ENCODE data around the gene KCNQ1.

Gene KCNQ1

GRCh38 chr11:2837096-2837601, 392.3 kb downstream of the KCNQ1 start:
- DNase-seq = no peak

- DNase-seq = no peak
These were observed 392.8 kb downstream of the KCNQ1 start for GRCh38 chr11:2837651-2838050.

- DNase-seq = no peak
These were observed 393.3 kb downstream of the KCNQ1 start for GRCh38 chr11:2838091-2838490.

GRCh38 chr11:2838676-2839294, 394.0 kb downstream of the KCNQ1 start:
- DNase-seq = no peak

- DNase-seq = no peak
These were observed 394.7 kb downstream of the KCNQ1 start for GRCh38 chr11:2839395-2839943.

- no peak for DNase-seq
These were observed 396.8 kb downstream of the KCNQ1 start for GRCh38 chr11:2841411-2842190.

- DNase-seq = no peak
These were observed 398.1 kb downstream of the KCNQ1 start for GRCh38 chr11:2842876-2843275.

GRCh38 chr11:2843551-2843950, 398.7 kb downstream of the KCNQ1 start:
- no peak for DNase-seq

- DNase-seq = no peak
These were observed 399.5 kb downstream of the KCNQ1 start for GRCh38 chr11:2844116-2844842.

- no peak for DNase-seq
These were observed 400.2 kb downstream of the KCNQ1 start for GRCh38 chr11:2844996-2845395.

GRCh38 chr11:2846056-2846455, 401.2 kb downstream of the KCNQ1 start:
- no peak for DNase-seq

GRCh38 chr11:2846470-2846869, 401.7 kb downstream of the KCNQ1 start:
- DNase-seq = no peak

- DNase-seq = no peak
These were observed 402.8 kb downstream of the KCNQ1 start for GRCh38 chr11:2847561-2847960.

- no peak for DNase-seq
These were observed 403.7 kb downstream of the KCNQ1 start for GRCh38 chr11:2848497-2848896.

- DNase-seq = no peak
These were observed 405.4 kb downstream of the KCNQ1 start for GRCh38 chr11:2849994-2850770.

GRCh38 chr11:2853401-2853800, 408.6 kb downstream of the KCNQ1 start:
- no peak for DNase-seq

- DNase-seq = no peak
These were observed 409.3 kb downstream of the KCNQ1 start for GRCh38 chr11:2853997-2854560.

- DNase-seq = no peak
These were observed 410.4 kb downstream of the KCNQ1 start for GRCh38 chr11:2855162-2855561.

- DNase-seq = no peak
These were observed 412.5 kb downstream of the KCNQ1 start for GRCh38 chr11:2857276-2857675.

- no peak for DNase-seq
These were observed 413.1 kb downstream of the KCNQ1 start for GRCh38 chr11:2857918-2858317.

GRCh38 chr11:2858995-2859698, 414.3 kb downstream of the KCNQ1 start:
- no peak for DNase-seq

GRCh38 chr11:2859699-2860037, 414.9 kb downstream of the KCNQ1 start:
- DNase-seq = no peak

All from activated naive CD4-positive, alpha-beta T cell (primary cell).